ENCODE data around the gene CST7.
"Not testable (repeated sequence)": the region's sequence is repeated elsewhere in the genome, so short reads cannot be mapped to it uniquely, and the experiment has no call there.

The CST7 gene

GRCh38 chr20:24918579-24919566 is 30.2 kb upstream of the CST7 start:
- H3K27ac ChIP-seq (ENCODE audit: low read depth, low read length) = no peak overlapping the region
- H3K4me3 ChIP-seq (ENCODE audit: insufficient read depth, low read length, poor library complexity, severe bottlenecking) = no peak overlapping the region
- H3K9me2 ChIP-seq (replicated peaks; ENCODE audit: insufficient read depth, low read length) = no peaks in the 10 kb centered on the region
- TF ChIP-seq, protein P1, sequence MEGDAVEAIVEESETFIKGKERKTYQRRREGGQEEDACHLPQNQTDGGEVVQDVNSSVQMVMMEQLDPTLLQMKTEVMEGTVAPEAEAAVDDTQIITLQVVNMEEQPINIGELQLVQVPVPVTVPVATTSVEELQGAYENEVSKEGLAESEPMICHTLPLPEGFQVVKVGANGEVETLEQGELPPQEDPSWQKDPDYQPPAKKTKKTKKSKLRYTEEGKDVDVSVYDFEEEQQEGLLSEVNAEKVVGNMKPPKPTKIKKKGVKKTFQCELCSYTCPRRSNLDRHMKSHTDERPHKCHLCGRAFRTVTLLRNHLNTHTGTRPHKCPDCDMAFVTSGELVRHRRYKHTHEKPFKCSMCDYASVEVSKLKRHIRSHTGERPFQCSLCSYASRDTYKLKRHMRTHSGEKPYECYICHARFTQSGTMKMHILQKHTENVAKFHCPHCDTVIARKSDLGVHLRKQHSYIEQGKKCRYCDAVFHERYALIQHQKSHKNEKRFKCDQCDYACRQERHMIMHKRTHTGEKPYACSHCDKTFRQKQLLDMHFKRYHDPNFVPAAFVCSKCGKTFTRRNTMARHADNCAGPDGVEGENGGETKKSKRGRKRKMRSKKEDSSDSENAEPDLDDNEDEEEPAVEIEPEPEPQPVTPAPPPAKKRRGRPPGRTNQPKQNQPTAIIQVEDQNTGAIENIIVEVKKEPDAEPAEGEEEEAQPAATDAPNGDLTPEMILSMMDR (IDR thresholded peaks at IDR 0.05; ENCODE audit: insufficient read depth, low read length, poor library complexity, severe bottlenecking) = no peak
- no peak for TF ChIP-seq EZH2phosphoT487 (conservative IDR thresholded peaks at IDR 0.05; ENCODE audit: low read length)
- no peaks in the 10 kb centered on the region for H3K36me3 ChIP-seq (ENCODE audit: low read length)
- no peaks in the 10 kb centered on the region for H3K27me3 ChIP-seq (ENCODE audit: low read length)
- H3K9me3 ChIP-seq (ENCODE audit: insufficient read depth, low read length) = no peaks in the 10 kb centered on the region
- H3K9ac ChIP-seq (ENCODE audit: low read length) = no peak overlapping the region
- H3K79me2 ChIP-seq (ENCODE audit: insufficient read depth, low read length) = no peaks in the 10 kb centered on the region
- no peak overlapping the region for H2AFZ ChIP-seq (ENCODE audit: low read depth, low read length, severe bottlenecking)
- no peaks in the 10 kb centered on the region for H3F3A ChIP-seq (ENCODE audit: insufficient read depth)
- H4K20me1 ChIP-seq (ENCODE audit: low read depth, low read length) = no peaks in the 10 kb centered on the region
- H3K4me2 ChIP-seq (ENCODE audit: low read depth, low read length, poor library complexity, severe bottlenecking) = no peak overlapping the region

DNA sequence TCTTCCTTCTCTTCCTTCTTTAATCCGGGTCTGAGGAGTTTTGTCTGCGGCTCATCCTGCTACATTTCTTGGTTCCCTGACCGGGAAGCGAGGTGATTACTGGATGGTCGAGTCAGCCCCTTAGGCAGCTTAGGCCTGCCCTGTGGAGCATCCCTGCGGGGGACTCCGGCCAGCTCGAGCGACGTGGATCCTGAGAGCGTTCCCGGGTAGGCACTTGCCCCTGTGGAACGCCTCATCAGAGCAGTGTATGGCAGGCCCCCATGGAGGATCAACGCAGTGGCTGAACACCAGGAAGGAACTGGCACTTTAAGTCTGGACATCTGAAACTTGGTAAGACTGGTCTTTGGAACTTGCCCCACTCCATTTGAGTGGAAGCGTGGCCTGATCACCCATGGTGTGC is 29.4 kb upstream of the CST7 start:
- not testable (repeated sequence) for H3K4me3 ChIP-seq (ENCODE audit: insufficient read depth, low read length, poor library complexity, severe bottlenecking); H3K9ac ChIP-seq (ENCODE audit: low read length); H3K9me3 ChIP-seq (ENCODE audit: insufficient read depth, low read length); H3K4me2 ChIP-seq (ENCODE audit: low read depth, low read length, poor library complexity, severe bottlenecking); H3K79me2 ChIP-seq (ENCODE audit: insufficient read depth, low read length); H3K27ac ChIP-seq (ENCODE audit: low read depth, low read length); H4K20me1 ChIP-seq (ENCODE audit: low read depth, low read length); H3K27me3 ChIP-seq (ENCODE audit: low read length); H3K9me2 ChIP-seq (replicated peaks; ENCODE audit: insufficient read depth, low read length); H3K36me3 ChIP-seq (ENCODE audit: low read length); H2AFZ ChIP-seq (ENCODE audit: low read depth, low read length, severe bottlenecking); H3F3A ChIP-seq (ENCODE audit: insufficient read depth)

- H2AFZ ChIP-seq (ENCODE audit: low read depth, low read length, severe bottlenecking); H3K79me2 ChIP-seq (ENCODE audit: insufficient read depth, low read length); H3K4me2 ChIP-seq (ENCODE audit: low read depth, low read length, poor library complexity, severe bottlenecking); H3K36me3 ChIP-seq (ENCODE audit: low read length); H3K4me3 ChIP-seq (ENCODE audit: insufficient read depth, low read length, poor library complexity, severe bottlenecking); H4K20me1 ChIP-seq (ENCODE audit: low read depth, low read length); H3K9ac ChIP-seq (ENCODE audit: low read length); H3K9me2 ChIP-seq (replicated peaks; ENCODE audit: insufficient read depth, low read length); H3F3A ChIP-seq (ENCODE audit: insufficient read depth); H3K27ac ChIP-seq (ENCODE audit: low read depth, low read length); H3K27me3 ChIP-seq (ENCODE audit: low read length); H3K9me3 ChIP-seq (ENCODE audit: insufficient read depth, low read length): not testable (repeated sequence)
These were observed 28.4 kb upstream of the CST7 start for GRCh38 chr20:24920706-24921105.

GRCh38 chr20:24929259-24929658 is 19.8 kb upstream of the CST7 start:
- H4K20me1 ChIP-seq (ENCODE audit: low read depth, low read length); H3K79me2 ChIP-seq (ENCODE audit: insufficient read depth, low read length); H3K9me2 ChIP-seq (replicated peaks; ENCODE audit: insufficient read depth, low read length); H3K9me3 ChIP-seq (ENCODE audit: insufficient read depth, low read length); H3K4me3 ChIP-seq (ENCODE audit: insufficient read depth, low read length, poor library complexity, severe bottlenecking); H3K9ac ChIP-seq (ENCODE audit: low read length); H3K27me3 ChIP-seq (ENCODE audit: low read length); H2AFZ ChIP-seq (ENCODE audit: low read depth, low read length, severe bottlenecking); H3K27ac ChIP-seq (ENCODE audit: low read depth, low read length); H3K36me3 ChIP-seq (ENCODE audit: low read length); H3K4me2 ChIP-seq (ENCODE audit: low read depth, low read length, poor library complexity, severe bottlenecking); H3F3A ChIP-seq (ENCODE audit: insufficient read depth): not testable (repeated sequence)

GRCh38 chr20:24929867-24930723 is 19.0 kb upstream of the CST7 start:
- H3K9ac ChIP-seq (ENCODE audit: low read length); H3K27me3 ChIP-seq (ENCODE audit: low read length); H3K79me2 ChIP-seq (ENCODE audit: insufficient read depth, low read length); H2AFZ ChIP-seq (ENCODE audit: low read depth, low read length, severe bottlenecking); H4K20me1 ChIP-seq (ENCODE audit: low read depth, low read length); H3K27ac ChIP-seq (ENCODE audit: low read depth, low read length); H3K4me2 ChIP-seq (ENCODE audit: low read depth, low read length, poor library complexity, severe bottlenecking); H3F3A ChIP-seq (ENCODE audit: insufficient read depth); H3K9me2 ChIP-seq (replicated peaks; ENCODE audit: insufficient read depth, low read length); H3K36me3 ChIP-seq (ENCODE audit: low read length); H3K9me3 ChIP-seq (ENCODE audit: insufficient read depth, low read length); H3K4me3 ChIP-seq (ENCODE audit: insufficient read depth, low read length, poor library complexity, severe bottlenecking): not testable (repeated sequence)
